Embryonic facial prominence (tissue), 1 donor: ENCODE results near the gene SLC66A1.

Experiments
- DNase-seq: peaks from one replicate; pipeline ENCODE4 v3.0.0-alpha.2; 2016; ENCODE audit errors: extremely low spot score

SLC66A1 gene

GRCh38 chr1:19305880-19306279 lies 6.2 kb upstream of the SLC66A1 start:
- no peak for DNase-seq

- no peak for DNase-seq
Observed at GRCh38 chr1:19306941-19307340, 5.2 kb upstream of the SLC66A1 start.

GRCh38 chr1:19307794-19308508 lies 4.2 kb upstream of the SLC66A1 start:
- DNase-seq = no peak

GRCh38 chr1:19308509-19308907 lies 3.6 kb upstream of the SLC66A1 start:
- no peak for DNase-seq

- DNase-seq = no peak
Observed at GRCh38 chr1:19309123-19309813, 2.9 kb upstream of the SLC66A1 start.

- no peak for DNase-seq
Observed at GRCh38 chr1:19310061-19310460, 2.1 kb upstream of the SLC66A1 start.

- DNase-seq = no peak
Observed at GRCh38 chr1:19310720-19311502, 1.2 kb upstream of the SLC66A1 start.

- no peak for DNase-seq
Observed at GRCh38 chr1:19311503-19311930, 609 bp upstream of the SLC66A1 start.

- DNase-seq = no peak
Observed at GRCh38 chr1:19312782-19313635, 883 bp downstream of the SLC66A1 start.

- DNase-seq = no peak
Observed at GRCh38 chr1:19313636-19313959, 1.5 kb downstream of the SLC66A1 start.

GRCh38 chr1:19313961-19314882 lies 2.1 kb downstream of the SLC66A1 start:
- no peak for DNase-seq

GRCh38 chr1:19315378-19316198 lies 3.5 kb downstream of the SLC66A1 start:
- DNase-seq = no peak

- DNase-seq = no peak
Observed at GRCh38 chr1:19317126-19317910, 5.2 kb downstream of the SLC66A1 start.

GRCh38 chr1:19319196-19319595 lies 7.1 kb downstream of the SLC66A1 start:
- DNase-seq = no peak

GRCh38 chr1:19321071-19321470 lies 8.9 kb downstream of the SLC66A1 start:
- DNase-seq = no peak

GRCh38 chr1:19322481-19322880 lies 10.4 kb downstream of the SLC66A1 start:
- no peak for DNase-seq

- no peak for DNase-seq
Observed at GRCh38 chr1:19323987-19324664, 12.0 kb downstream of the SLC66A1 start.

GRCh38 chr1:19324665-19324990 lies 12.5 kb downstream of the SLC66A1 start:
- DNase-seq = no peak
